CD4-positive, CD25-positive, alpha-beta regulatory T cell (primary cell): ENCODE data around the gene ATP6AP1. TPM values are rescaled to one million over a fixed set of nuclear protein-coding genes. Genes with fewer than 3 reads are reported as not detected.

Experiments
- ATAC-seq, 2 donors: fragments of 150-1000 bp; cut with Tn5 transposase; one replicate each; pipeline ENCODE4 v1.10.0; 2021; ENCODE audit warnings: low read depth in 2 of 2, moderate number of reproducible peaks in 2 of 2, moderate library complexity in 1 of 2
- DNase-seq, 3 donors: peaks; one replicate each; pipeline versions ENCODE4 v3.0.0 to v3.0.0-alpha.2; 2012 to 2022; ENCODE audit warnings: mixed read lengths in 1 of 3
- H3K27ac ChIP-seq: one replicate; pipeline ENCODE4 v1.7.0; 2013; ENCODE audit warnings: mild to moderate bottlenecking, low read length; ENCODE audit not compliant: insufficient read depth, poor library complexity, severe bottlenecking
- H3K27me3 ChIP-seq: one replicate; pipeline ENCODE4 v1.7.0; 2013; ENCODE audit warnings: low read length; ENCODE audit not compliant: control insufficient read depth, insufficient read depth
- H3K36me3 ChIP-seq: one replicate; pipeline ENCODE4 v1.7.0; 2013; ENCODE audit warnings: mild to moderate bottlenecking, low read length, moderate library complexity; ENCODE audit not compliant: control insufficient read depth, insufficient read depth
- H3K4me1 ChIP-seq: 2 replicates; pipeline ENCODE4 v1.7.0; 2013; ENCODE audit warnings: mild to moderate bottlenecking, low read length; ENCODE audit not compliant: insufficient read depth, control insufficient read depth, poor library complexity, severe bottlenecking
- H3K4me3 ChIP-seq: one replicate; pipeline ENCODE4 v1.7.0; 2013; ENCODE audit warnings: low read depth, mild to moderate bottlenecking, low read length, moderate library complexity
- H3K9me3 ChIP-seq, 2 experiments: 1 replicate in 1 of 2; 2 replicates in 1 of 2; pipeline ENCODE4 v1.7.0; 2013; ENCODE audit warnings: low read length in 2 of 2, mild to moderate bottlenecking in 1 of 2, moderate library complexity in 1 of 2; ENCODE audit not compliant: control insufficient read depth in 2 of 2
- H3K27ac Mint-ChIP-seq, 3 donors: one replicate each; pipeline ENCODE4 v1.8.0; 2020 to 2022; ENCODE audit warnings: mild to moderate bottlenecking in 3 of 3, mixed read lengths in 3 of 3, moderate library complexity in 2 of 3
- H3K27me3 Mint-ChIP-seq: one replicate; pipeline ENCODE4 v1.8.0; 2022; ENCODE audit warnings: mild to moderate bottlenecking, mixed read lengths
- H3K36me3 Mint-ChIP-seq: one replicate; pipeline ENCODE4 v1.8.0; 2020; ENCODE audit warnings: mixed read lengths
- H3K4me1 Mint-ChIP-seq, 4 donors: one replicate each; pipeline ENCODE4 v1.8.0; 2020 to 2022; ENCODE audit warnings: mixed read lengths in 4 of 4, mild to moderate bottlenecking in 1 of 4
- H3K4me3 Mint-ChIP-seq, 4 donors: one replicate each; pipeline ENCODE4 v1.8.0; 2020 to 2022; ENCODE audit warnings: mild to moderate bottlenecking in 4 of 4, mixed read lengths in 4 of 4, moderate library complexity in 3 of 4
- H3K9me3 Mint-ChIP-seq, 7 donors: one replicate each; pipeline ENCODE4 v1.8.0; 2020 to 2022; ENCODE audit warnings: mixed read lengths in 7 of 7, mild to moderate bottlenecking in 3 of 7, moderate library complexity in 2 of 7
- polyA plus RNA-seq, 4 donors: library from polyadenylated mRNA; unstranded; fragments of 300-500 nt; fragmentation: Illumina TruSeq; gene quantifications; one replicate each; pipeline ENCODE4 v1.2.3, GENCODE V29; 2021
- total RNA-seq: library from RNA; stranded (reverse); gene quantifications from one replicate; pipeline ENCODE4 v1.2.3, GENCODE V29; 2022

ATP6AP1 gene
- total and polyA plus RNA-seq, 5 donors from 2014 or later = 44.9 to 125 (median 106) TPM

DNA sequence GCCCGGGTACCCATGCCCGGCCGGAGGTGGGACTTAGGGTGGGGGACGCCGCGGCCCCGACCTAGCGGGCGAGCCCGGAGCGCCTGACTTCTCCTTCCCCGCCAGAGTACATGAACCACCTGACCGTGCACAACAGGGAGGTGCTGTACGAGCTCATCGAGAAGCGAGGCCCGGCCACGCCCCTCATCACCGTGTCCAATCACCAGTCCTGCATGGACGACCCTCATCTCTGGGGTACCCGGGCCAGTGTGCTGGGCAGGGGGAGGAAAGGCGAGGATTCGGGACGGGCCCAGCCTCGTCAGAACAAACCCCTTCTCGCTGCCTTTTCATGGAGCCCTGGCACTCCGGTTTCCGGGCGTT is 16.5 kb upstream of the ATP6AP1 start:
- H3K27me3 Mint-ChIP-seq = no peaks in the 10 kb centered on the region
- peak overlapping the region; percentile 53 for H3K4me3 ChIP-seq
- H3K4me1 Mint-ChIP-seq = peaks cover 3 to 21% (median 8%) of the 10 kb centered on the region in 4 donors

DNA sequence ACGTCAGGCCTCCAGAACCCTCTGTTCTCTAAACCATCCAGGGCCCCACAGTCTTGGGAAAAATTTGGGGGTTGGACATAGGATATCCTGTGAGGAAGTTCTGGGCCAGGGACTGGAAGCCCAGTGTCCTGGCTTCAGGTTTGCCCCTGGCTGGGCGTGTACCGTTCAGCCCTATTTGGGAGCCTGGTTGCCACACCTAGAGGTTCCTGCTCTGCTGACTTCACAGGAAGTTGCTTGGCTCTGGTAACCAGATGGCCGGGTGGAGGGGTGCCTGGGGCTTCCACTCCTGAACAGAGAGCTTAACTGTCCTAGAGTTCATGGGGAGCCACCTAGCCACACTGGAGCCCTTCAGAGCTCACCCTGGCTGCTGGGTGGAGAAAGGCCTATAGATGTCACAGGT is 16.0 kb upstream of the ATP6AP1 start:
- Mint-ChIP-seq H3K27me3 (no peaks in the 10 kb centered on the region), H3K4me1 (peaks cover 3 to 21% (median 8%) of the 10 kb centered on the region in 4 donors), H3K9me3 (peaks cover 0 to 3% (median 0%) of the 10 kb centered on the region in 7 donors), H3K27ac (peak overlapping the region in 2 of 3 donors; percentile 78 to 83), H3K36me3 (no peaks in the 10 kb centered on the region), H3K4me3 (peak overlapping the region; percentile 85 to 87 (median 86))
- Histone ChIP-seq H3K36me3 (peaks cover 3% of the 10 kb centered on the region), H3K27ac (peak overlapping the region; percentile 76), H3K4me3 (peak overlapping the region; percentile 53), H3K9me3 (no peaks in the 10 kb centered on the region), H3K4me1 (peaks cover 16% of the 10 kb centered on the region), H3K27me3 (no peaks in the 10 kb centered on the region)
- DNase-seq (peak in 2 of 3 donors; percentile 29 to 78), ATAC-seq (peak; percentile 58 to 62)

More for the DNA sequence above, 16.5 kb upstream of the ATP6AP1 start:
- Histone ChIP-seq H3K4me1 (peaks cover 16% of the 10 kb centered on the region), H3K27ac (peak overlapping the region; percentile 76), H3K9me3 (no peaks in the 10 kb centered on the region), H3K27me3 (no peaks in the 10 kb centered on the region), H3K36me3 (peaks cover 3% of the 10 kb centered on the region)
- Mint-ChIP-seq H3K9me3 (peaks cover 0 to 3% (median 0%) of the 10 kb centered on the region in 7 donors), H3K36me3 (no peaks in the 10 kb centered on the region), H3K27ac (peak overlapping the region; percentile 69 to 78 (median 74)), H3K4me3 (peak overlapping the region; percentile 85 to 87 (median 86))
- peak in 2 of 3 donors; percentile 30 to 78 for DNase-seq
- peak; percentile 58 to 73 for ATAC-seq

DNA sequence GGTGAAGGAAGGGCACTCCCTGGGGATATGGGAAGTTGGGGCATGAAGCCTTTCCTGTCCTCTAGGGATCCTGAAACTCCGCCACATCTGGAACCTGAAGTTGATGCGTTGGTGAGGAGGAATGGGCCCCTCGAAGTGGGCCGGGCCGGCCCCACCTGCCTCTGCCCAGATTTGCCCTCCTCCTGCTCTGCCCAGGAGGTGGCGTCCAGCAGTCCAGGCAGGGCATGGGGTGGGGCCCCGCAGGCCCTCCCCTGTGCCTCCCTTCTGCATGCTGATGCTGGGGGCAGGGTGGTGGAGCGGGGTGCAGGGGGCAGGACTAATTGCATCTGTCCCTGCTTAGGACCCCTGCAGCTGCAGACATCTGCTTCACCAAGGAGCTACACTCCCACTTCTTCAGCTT is 15.3 kb upstream of the ATP6AP1 start:
- no peaks in the 10 kb centered on the region for H3K36me3 Mint-ChIP-seq

DNA sequence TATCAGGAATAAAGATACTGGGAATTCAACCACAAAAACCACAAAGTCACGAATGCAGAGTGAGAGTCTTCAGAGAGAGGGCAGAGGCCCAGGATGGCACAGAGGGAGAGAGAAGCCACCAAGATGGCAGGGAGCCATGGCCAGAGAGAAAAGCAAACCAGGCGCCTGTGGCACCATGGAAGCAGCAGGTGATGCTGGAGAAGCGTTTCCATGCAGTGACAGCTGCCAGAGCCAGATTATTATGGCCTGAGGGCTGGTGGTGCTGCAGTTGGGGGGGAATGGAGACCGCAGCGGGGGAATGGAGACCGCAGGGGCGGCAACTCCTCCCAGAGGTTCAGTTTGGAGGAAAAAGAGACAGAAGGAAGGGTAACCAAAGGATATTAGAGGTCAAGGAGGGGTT is 11.3 kb upstream of the ATP6AP1 start:
- Histone ChIP-seq H3K27me3 (no peaks in the 10 kb centered on the region), H3K9me3 (no peaks in the 10 kb centered on the region), H3K27ac (no peak overlapping the region), H3K4me3 (no peak overlapping the region), H3K4me1 (peaks cover 10% of the 10 kb centered on the region), H3K36me3 (peaks cover 3% of the 10 kb centered on the region)
- H3K4me3 Mint-ChIP-seq = no peak overlapping the region
- H3K4me1 Mint-ChIP-seq = peaks cover 0 to 10% (median 5%) of the 10 kb centered on the region in 4 donors
- H3K9me3 Mint-ChIP-seq = peaks cover 0 to 1% (median 0%) of the 10 kb centered on the region in 7 donors
- ATAC-seq (no peak), DNase-seq (no peak)
- peak overlapping the region in 1 of 3 donors; percentile 73 for H3K27ac Mint-ChIP-seq
- no peaks in the 10 kb centered on the region for H3K27me3 Mint-ChIP-seq
- H3K36me3 Mint-ChIP-seq = no peaks in the 10 kb centered on the region

More for the DNA sequence above, 15.3 kb upstream of the ATP6AP1 start:
- Mint-ChIP-seq H3K4me3 (peak overlapping the region in 3 of 4 donors; percentile 85 to 87 (median 86)), H3K27me3 (no peaks in the 10 kb centered on the region), H3K4me1 (peaks cover 3 to 21% (median 8%) of the 10 kb centered on the region in 4 donors), H3K27ac (peak overlapping the region in 2 of 3 donors; percentile 83 to 84), H3K9me3 (peaks cover 0 to 3% (median 0%) of the 10 kb centered on the region in 7 donors)
- Histone ChIP-seq H3K4me1 (peaks cover 16% of the 10 kb centered on the region), H3K4me3 (no peak overlapping the region), H3K36me3 (peaks cover 3% of the 10 kb centered on the region), H3K27ac (peak overlapping the region; percentile 76), H3K27me3 (no peaks in the 10 kb centered on the region), H3K9me3 (no peaks in the 10 kb centered on the region)
- DNase-seq (no peak), ATAC-seq (no peak)

DNA sequence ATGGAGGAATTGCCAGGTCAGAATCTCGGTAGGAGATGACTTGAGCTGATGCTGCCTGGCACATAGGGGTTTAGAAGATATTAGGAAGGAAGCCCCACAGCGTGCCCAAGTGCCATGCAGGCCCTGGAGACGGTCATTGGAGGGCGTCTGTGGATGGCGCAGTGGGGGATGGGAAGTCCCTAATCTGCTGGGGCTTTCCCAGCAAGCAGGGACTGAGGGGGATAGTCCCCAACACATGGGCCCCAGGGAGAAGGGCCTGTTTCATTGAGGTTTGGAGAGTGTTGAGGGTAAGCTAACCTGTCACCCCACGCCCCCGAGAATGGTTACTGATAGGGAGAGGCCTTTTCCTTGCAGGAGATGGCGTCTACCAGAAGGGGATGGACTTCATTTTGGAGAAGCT is 9.3 kb upstream of the ATP6AP1 start:
- Histone ChIP-seq H3K27ac (no peak overlapping the region), H3K9me3 (no peaks in the 10 kb centered on the region), H3K4me3 (no peak overlapping the region), H3K36me3 (no peaks in the 10 kb centered on the region), H3K27me3 (no peaks in the 10 kb centered on the region), H3K4me1 (no peaks in the 10 kb centered on the region)
- Mint-ChIP-seq H3K27me3 (no peaks in the 10 kb centered on the region), H3K4me1 (peaks cover 0 to 3% (median 0%) of the 10 kb centered on the region in 4 donors), H3K36me3 (no peaks in the 10 kb centered on the region), H3K4me3 (peak overlapping the region in 1 of 4 donors; percentile 83), H3K27ac (no peak overlapping the region), H3K9me3 (peaks cover 0 to 1% (median 0%) of the 10 kb centered on the region in 7 donors)
- ATAC-seq = no peak
- no peak for DNase-seq

DNA sequence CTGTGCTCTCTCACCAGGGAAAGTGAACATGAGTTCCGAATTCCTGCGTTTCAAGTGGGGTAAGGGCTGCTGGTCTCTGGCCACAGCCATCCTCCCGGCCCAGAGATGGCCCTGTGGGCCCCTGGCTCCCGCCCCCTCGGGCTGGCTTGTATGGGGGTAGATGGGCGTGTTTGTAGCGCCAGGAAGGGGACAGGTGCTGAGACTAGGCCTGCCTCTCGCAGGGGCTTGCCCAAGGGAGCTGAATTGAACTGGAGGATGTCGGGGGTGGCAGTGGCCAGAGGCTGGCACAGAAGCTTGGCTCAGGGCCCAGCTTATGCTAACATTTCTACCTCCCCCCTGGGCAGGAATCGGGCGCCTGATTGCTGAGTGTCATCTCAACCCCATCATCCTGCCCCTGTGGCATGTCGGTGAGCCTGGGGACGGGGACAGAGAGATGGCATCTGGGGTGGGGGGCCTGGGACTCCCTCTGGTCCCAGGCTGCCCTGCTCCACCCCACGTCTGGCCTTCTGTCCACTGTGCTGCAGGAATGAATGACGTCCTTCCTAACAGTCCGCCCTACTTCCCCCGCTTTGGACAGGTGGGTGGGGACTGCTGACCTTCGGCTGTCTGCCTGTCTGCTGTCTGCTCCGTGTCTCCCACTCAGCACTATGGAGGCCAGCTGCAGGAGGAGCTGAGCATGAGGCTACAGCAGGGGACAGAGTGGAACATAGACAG is 8.6 kb upstream of the ATP6AP1 start:
- H3K4me3 ChIP-seq = no peak overlapping the region
- Mint-ChIP-seq H3K9me3 (peaks cover 0 to 1% (median 0%) of the 10 kb centered on the region in 7 donors), H3K4me3 (no peak overlapping the region), H3K27me3 (no peaks in the 10 kb centered on the region), H3K27ac (no peak overlapping the region), H3K36me3 (no peaks in the 10 kb centered on the region), H3K4me1 (peaks cover 0 to 3% (median 0%) of the 10 kb centered on the region in 4 donors)
- ATAC-seq (no peak), DNase-seq (no peak)
- H3K27ac ChIP-seq = no peak overlapping the region
- no peaks in the 10 kb centered on the region for H3K9me3 ChIP-seq
- H3K27me3 ChIP-seq = no peaks in the 10 kb centered on the region
- H3K4me1 ChIP-seq = no peaks in the 10 kb centered on the region
- H3K36me3 ChIP-seq = no peaks in the 10 kb centered on the region

DNA sequence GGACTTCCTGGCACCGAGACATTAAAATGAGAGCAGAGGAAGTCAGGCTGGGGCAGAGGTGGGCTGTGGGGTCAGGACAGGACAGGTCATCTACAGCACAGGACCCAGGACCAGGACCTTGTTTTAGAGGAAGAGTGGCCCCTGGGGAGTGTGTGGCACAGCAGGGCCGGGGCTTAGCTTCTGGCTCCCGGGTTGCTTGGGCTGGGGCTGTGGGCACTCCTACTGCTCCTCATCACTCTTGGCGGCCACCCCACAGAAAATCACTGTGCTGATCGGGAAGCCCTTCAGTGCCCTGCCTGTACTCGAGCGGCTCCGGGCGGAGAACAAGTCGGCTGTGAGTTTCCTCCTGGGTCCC is 8.1 kb upstream of the ATP6AP1 start:
- no peak overlapping the region for H3K4me3 Mint-ChIP-seq
- Histone ChIP-seq H3K4me3 (no peak overlapping the region), H3K27me3 (no peaks in the 10 kb centered on the region), H3K9me3 (no peaks in the 10 kb centered on the region), H3K36me3 (no peaks in the 10 kb centered on the region), H3K27ac (no peak overlapping the region), H3K4me1 (no peaks in the 10 kb centered on the region)
- no peak overlapping the region for H3K27ac Mint-ChIP-seq
- H3K27me3 Mint-ChIP-seq = no peaks in the 10 kb centered on the region
- H3K9me3 Mint-ChIP-seq = peaks cover 0 to 1% (median 0%) of the 10 kb centered on the region in 7 donors
- H3K4me1 Mint-ChIP-seq = peaks cover 0 to 3% (median 0%) of the 10 kb centered on the region in 4 donors
- no peaks in the 10 kb centered on the region for H3K36me3 Mint-ChIP-seq
- ATAC-seq (no peak), DNase-seq (no peak)
